ENCODE data around the gene ZNF576.

- TF ChIP-seq CTCF (conservative IDR thresholded peaks at IDR 0.05 in 1 of 2, IDR thresholded peaks at IDR 0.05 in 1 of 2; ENCODE audit: extremely low read depth in 1 of 2, insufficient read depth in 1 of 2, low read depth in 1 of 2, low read length in 2 of 2) (no peak), EZH2 (IDR thresholded peaks at IDR 0.05; ENCODE audit: borderline replicate concordance, low read length) (no peak)
Observed at GRCh38 chr19:43634872-43635560, 38.6 kb downstream of the ZNF576 start.
